Hepatocyte (in vitro differentiated cells): ENCODE measurements around the gene CKS2. TPM values are rescaled to one million over a fixed set of nuclear protein-coding genes. Genes with fewer than 3 reads are reported as not detected.

Source experiments
- DNase-seq: peaks from one replicate; pipeline ENCODE4 v3.0.0-alpha.2; 2016; ENCODE audit warnings: low spot score
- H2AFZ ChIP-seq: fragments of 200-600 bp; sonication (generic); 2 replicates; pipeline ENCODE4 v1.6.0; 2016; ENCODE audit warnings: antibody characterized with exemption, mild to moderate bottlenecking
- H3K27ac ChIP-seq: fragments of 200-600 bp; sonication (generic); 2 replicates; pipeline ENCODE4 v1.5.1; 2016; ENCODE audit warnings: mild to moderate bottlenecking
- H3K27me3 ChIP-seq: fragments of 200-600 bp; sonication (generic); 2 replicates; pipeline ENCODE4 v1.6.1; 2016
- H3K36me3 ChIP-seq: fragments of 200-600 bp; sonication (generic); replicated peaks from 2 replicates; pipeline ENCODE4 v1.5.1; 2016; ENCODE audit warnings: low read depth; ENCODE audit not compliant: insufficient read depth
- H3K4me1 ChIP-seq: fragments of 200-600 bp; sonication (generic); 2 replicates; pipeline ENCODE4 v1.5.1; 2016; ENCODE audit warnings: mild to moderate bottlenecking, moderate library complexity; ENCODE audit not compliant: insufficient read depth
- H3K4me2 ChIP-seq: fragments of 200-600 bp; sonication (generic); 2 replicates; pipeline ENCODE4 v1.6.0; 2016
- H3K4me3 ChIP-seq: fragments of 200-600 bp; sonication (generic); 2 replicates; pipeline ENCODE4 v1.5.1; 2016; ENCODE audit warnings: mild to moderate bottlenecking
- H3K79me2 ChIP-seq: fragments of 200-600 bp; sonication (generic); 2 replicates; pipeline ENCODE4 v1.6.0; 2017; ENCODE audit warnings: mild to moderate bottlenecking
- H3K9me2 ChIP-seq: fragments of 200-600 bp; sonication (generic); replicated peaks from 2 replicates; pipeline ENCODE4 v1.6.0; 2017; ENCODE audit warnings: mild to moderate bottlenecking; ENCODE audit not compliant: insufficient read depth
- H3K9me3 ChIP-seq: fragments of 200-600 bp; sonication (generic); 2 replicates; pipeline ENCODE4 v1.5.1; 2016; ENCODE audit warnings: low read depth, mild to moderate bottlenecking
- H4K20me1 ChIP-seq: fragments of 200-600 bp; sonication (generic); 2 replicates; pipeline ENCODE4 v1.6.0; 2016; ENCODE audit warnings: mild to moderate bottlenecking; ENCODE audit not compliant: insufficient read depth, poor library complexity, severe bottlenecking
- EZH2 ChIP-seq: fragments of 200-600 bp; sonication (generic); IDR thresholded peaks from 2 replicates; pipeline ENCODE4 v1.6.1; 2016; ENCODE audit warnings: antibody characterized with exemption, mild to moderate bottlenecking, borderline replicate concordance
- EZH2phosphoT487 ChIP-seq: fragments of 200-600 bp; sonication (generic); IDR thresholded peaks from one replicate; pipeline ENCODE4 v1.6.1; 2018; ENCODE audit warnings: antibody characterized with exemption, mild to moderate bottlenecking, low read depth, moderate library complexity; ENCODE audit not compliant: unreplicated experiment, severe bottlenecking
- WGBS: methylation state at CpG from one replicate; pipeline ENCODE4 v1.1.6; 2016; ENCODE audit warnings: low lambda C conversion rate; ENCODE audit errors: missing lambda C conversion rate; 5-methylcytosine and 5-hydroxymethylcytosine counted together
- polyA plus RNA-seq: library from polyadenylated mRNA; unstranded; fragments of >200 nt; fragmentation: Nextera tagmentation; extraction: Ambion mirVana; gene quantifications from 2 replicates; pipeline ENCODE4 v1.2.1, GENCODE V29; 2016
- total RNA-seq: library from RNA; depleted of rRNA; stranded (reverse); fragments of >200 nt; gene quantifications from 2 replicates; pipeline ENCODE4 v1.2.3, GENCODE V29; 2014
- TF ChIP-seq, protein P1 (sequence below): fragments of 200-600 bp; sonication (generic); IDR thresholded peaks from 2 replicates; pipeline ENCODE4 v1.5.1; 2016; ENCODE audit warnings: antibody characterized with exemption, mild to moderate bottlenecking; ENCODE audit not compliant: poor library complexity

Gene CKS2
- total and polyA plus RNA-seq, 2 experiments from 2014 or later: 77.1 to 136 TPM

DNA sequence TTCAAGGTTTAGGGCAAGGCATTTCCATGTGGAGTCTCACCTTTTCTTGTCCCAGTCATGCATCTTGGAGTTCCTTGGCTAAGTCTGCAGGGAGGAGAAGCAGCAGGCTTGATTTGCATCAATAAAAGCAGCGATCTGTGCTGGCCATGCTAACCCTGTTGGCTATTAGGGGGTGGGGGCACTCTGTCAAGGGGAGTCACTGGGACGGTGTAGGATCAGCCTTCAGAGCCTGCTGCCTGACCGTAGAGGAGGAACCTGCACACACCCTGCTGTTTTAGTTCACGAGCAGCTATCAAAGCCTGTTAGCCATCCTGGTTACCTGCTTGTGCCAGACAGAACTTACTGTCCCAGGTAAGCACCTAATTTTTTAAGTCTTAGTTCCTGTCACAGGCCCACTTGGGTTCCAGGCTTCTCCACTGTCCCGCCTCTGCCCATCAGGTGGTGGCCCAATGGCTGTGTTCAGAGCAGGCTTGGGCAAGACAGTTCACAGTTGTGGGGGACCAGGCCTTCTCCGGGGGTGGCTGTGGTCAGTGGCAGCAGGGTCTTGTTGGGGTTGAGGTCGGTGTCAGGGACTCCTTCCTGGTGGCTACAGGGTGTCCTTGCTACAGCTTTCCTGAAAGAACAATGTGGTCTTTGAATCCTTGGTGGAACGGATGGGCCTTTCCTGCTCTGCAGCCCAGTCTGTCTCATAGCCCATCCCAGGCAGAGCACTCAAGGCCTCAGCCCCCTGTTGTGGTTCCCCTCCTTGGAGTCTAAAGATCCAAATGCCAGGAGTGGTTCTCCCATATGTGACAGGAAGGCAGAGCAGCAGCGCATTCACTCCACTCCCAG is 51.0 kb downstream of the CKS2 start:
- no peaks in the 10 kb centered on the region for H3K36me3 ChIP-seq
- no peak overlapping the region for H2AFZ ChIP-seq
- no peak overlapping the region for H3K4me3 ChIP-seq
- no peak for DNase-seq
- no peak overlapping the region for H3K27ac ChIP-seq
- H3K4me2 ChIP-seq: no peak overlapping the region
- H4K20me1 ChIP-seq: no peaks in the 10 kb centered on the region
- 91% methylated on average over 9 of the region's 9 CpGs for WGBS
- no peaks in the 10 kb centered on the region for H3K9me3 ChIP-seq
- H3K27me3 ChIP-seq: no peaks in the 10 kb centered on the region
- TF ChIP-seq, protein P1, sequence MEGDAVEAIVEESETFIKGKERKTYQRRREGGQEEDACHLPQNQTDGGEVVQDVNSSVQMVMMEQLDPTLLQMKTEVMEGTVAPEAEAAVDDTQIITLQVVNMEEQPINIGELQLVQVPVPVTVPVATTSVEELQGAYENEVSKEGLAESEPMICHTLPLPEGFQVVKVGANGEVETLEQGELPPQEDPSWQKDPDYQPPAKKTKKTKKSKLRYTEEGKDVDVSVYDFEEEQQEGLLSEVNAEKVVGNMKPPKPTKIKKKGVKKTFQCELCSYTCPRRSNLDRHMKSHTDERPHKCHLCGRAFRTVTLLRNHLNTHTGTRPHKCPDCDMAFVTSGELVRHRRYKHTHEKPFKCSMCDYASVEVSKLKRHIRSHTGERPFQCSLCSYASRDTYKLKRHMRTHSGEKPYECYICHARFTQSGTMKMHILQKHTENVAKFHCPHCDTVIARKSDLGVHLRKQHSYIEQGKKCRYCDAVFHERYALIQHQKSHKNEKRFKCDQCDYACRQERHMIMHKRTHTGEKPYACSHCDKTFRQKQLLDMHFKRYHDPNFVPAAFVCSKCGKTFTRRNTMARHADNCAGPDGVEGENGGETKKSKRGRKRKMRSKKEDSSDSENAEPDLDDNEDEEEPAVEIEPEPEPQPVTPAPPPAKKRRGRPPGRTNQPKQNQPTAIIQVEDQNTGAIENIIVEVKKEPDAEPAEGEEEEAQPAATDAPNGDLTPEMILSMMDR: no peak
- no peak for TF ChIP-seq EZH2phosphoT487
- no peak for TF ChIP-seq EZH2
- no peaks in the 10 kb centered on the region for H3K4me1 ChIP-seq
- H3K79me2 ChIP-seq: no peaks in the 10 kb centered on the region
- H3K9me2 ChIP-seq: no peaks in the 10 kb centered on the region

DNA sequence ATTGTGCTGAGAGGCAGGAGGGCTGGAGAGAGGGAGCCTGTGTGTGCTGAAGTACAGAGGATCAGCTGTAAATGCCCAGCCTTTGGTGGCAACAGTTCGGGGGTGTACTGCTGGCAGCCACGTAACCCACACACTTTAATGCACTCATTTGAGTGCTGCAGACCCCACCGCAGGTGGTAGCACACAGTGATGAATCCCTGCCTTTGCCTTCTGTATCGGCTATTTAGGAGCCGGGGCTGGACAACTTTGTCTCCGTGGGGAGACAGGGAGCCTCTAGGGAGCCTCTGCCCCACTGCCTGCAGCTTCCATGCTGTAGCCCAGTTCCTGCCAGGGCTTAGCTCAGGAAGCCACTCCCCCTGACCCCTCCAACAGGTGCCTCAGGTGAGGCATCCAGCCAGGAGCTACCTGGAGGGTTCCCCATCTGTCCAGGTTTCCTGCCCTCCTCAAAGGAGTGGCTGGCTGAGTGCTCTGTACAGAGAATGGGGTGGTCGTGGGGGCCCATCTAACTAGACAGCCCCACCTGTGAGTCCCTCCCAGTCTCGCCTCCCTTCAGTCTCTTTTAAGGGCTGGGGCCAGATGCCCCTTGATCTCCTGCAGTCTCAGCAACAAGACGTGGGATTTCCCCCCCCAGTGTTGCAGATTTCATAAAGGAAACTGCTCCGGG is 51.8 kb downstream of the CKS2 start:
- Histone ChIP-seq H3K4me1 (no peaks in the 10 kb centered on the region), H3K9me3 (no peaks in the 10 kb centered on the region), H3K9me2 (no peaks in the 10 kb centered on the region), H3K27me3 (no peaks in the 10 kb centered on the region), H3K27ac (no peak overlapping the region), H4K20me1 (no peaks in the 10 kb centered on the region), H3K4me3 (no peak overlapping the region), H3K36me3 (no peaks in the 10 kb centered on the region), H2AFZ (no peak overlapping the region), H3K4me2 (no peak overlapping the region), H3K79me2 (no peaks in the 10 kb centered on the region)
- TF ChIP-seq, protein P1: no peak
- TF ChIP-seq EZH2phosphoT487 (no peak), EZH2 (no peak)
- no peak for DNase-seq
- 92% methylated on average over 10 of the region's 10 CpGs for WGBS

DNA sequence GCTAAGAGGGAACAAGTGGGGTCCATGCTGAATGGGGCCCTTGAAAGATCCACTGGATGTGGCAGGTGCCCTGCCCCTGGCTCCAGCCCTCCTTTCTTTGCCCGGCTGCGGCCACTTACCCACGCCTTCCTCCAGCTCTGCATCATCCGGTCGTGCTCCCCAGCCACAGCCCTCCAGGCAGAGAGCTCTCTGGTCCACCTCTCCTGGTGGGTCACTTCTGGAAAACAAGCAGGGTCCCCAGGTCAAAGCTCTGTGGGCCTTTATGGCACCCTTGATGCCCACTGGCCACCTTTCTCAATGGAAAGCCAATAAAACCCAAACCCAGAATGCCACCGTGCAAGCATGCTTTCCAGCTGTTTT is 52.3 kb downstream of the CKS2 start:
- Histone ChIP-seq H3K27me3 (no peaks in the 10 kb centered on the region), H3K36me3 (no peaks in the 10 kb centered on the region), H2AFZ (no peak overlapping the region), H3K4me3 (no peak overlapping the region), H3K9me3 (no peaks in the 10 kb centered on the region), H3K4me2 (no peak overlapping the region), H4K20me1 (no peaks in the 10 kb centered on the region), H3K9me2 (no peaks in the 10 kb centered on the region), H3K79me2 (no peaks in the 10 kb centered on the region), H3K4me1 (no peaks in the 10 kb centered on the region), H3K27ac (no peak overlapping the region)
- DNase-seq: no peak
- WGBS: 91% methylated on average over 6 of the region's 6 CpGs
- TF ChIP-seq, protein P1: no peak
- TF ChIP-seq EZH2: no peak
- no peak for TF ChIP-seq EZH2phosphoT487
